A549 treated with CpdA at 1 μM for 4 hours (cell line): Measurements from ENCODE around the gene CC2D2B. TPM values are rescaled to one million over a fixed set of nuclear protein-coding genes. Genes with fewer than 3 reads are reported as not detected.

Experiments
- total RNA-seq: library from RNA; stranded (reverse); fragments of 200-300 nt; extraction: Qiagen RNA extraction; gene quantifications from 5 replicates; pipeline ENCODE4 v1.2.3, GENCODE V29; 2022; ENCODE audit warnings: low read depth

The CC2D2B gene
- 0.15 TPM in 1 of 5 replicates, not detected in the others for total RNA-seq

DNA sequence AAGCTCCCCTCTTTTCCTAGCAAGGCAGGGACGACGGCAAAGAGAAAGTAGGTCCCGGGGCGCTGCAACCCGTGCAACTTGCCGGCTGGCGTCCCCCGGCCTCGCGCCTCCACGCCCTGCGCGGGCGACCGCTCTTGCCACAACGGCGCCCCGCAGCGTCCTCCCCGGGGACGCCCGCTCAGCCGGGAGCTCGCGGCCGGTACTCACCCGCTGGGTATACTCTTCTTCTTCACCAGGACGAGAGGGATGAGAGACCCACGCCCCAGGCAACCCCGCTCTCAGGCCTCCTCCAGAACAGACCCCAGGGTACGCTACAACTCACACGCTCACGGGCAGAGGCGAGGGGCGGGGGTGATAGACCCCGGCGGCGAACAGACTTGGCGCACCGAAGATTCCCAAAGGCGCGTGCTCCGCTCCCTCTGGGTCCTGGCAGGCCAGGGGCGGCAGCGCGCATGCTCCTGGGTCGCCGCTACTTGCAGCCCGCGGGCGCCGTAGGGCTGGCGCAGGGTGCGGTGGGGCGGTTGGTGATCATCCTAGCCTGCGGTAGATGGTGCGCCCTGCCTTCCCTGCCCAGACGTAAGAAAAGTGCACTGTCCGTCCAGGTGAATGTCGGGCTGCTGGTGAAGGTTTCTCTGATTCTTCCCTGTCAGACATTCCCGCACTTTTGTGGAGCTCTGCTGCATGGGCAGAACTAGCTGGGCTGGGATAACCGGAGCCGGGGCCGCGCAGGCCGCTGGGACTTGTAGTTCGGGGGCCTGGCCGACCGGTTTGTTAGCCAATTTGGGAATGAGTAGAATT, at the start of gene CC2D2B:
CC2D2B (plus strand) TSS at position 520 of the 798 bp plus-strand sequence. CDS start 3,349 bp downstream, outside the sequence.

GRCh38 chr10:96043033-96043892, 135.5 kb downstream of the CC2D2B start, which contains the start of gene CCNJ:
Gene CCNJ, plus strand, starts transcription at chr10:96043583. Its CDS starts 811 bp downstream, at chr10:96044394.

Other genes with a start within 250 kb of the CC2D2B start
- 39.5 to 49.4 TPM (median 44.2 TPM) in 5 replicates for gene TCTN3, start 214.0 kb upstream of the CC2D2B start, total RNA-seq
- 0.02 to 0.10 TPM in 2 of 5 replicates, not detected in the others for gene ENTPD1, start 151.8 kb upstream of the CC2D2B start, total RNA-seq
- 5.6 to 7.9 TPM (median 6.1 TPM) in 5 replicates for gene CCNJ, start 135.6 kb downstream of the CC2D2B start, total RNA-seq
- gene ZNF518A, start 222.3 kb downstream of the CC2D2B start, total RNA-seq, result 6.4 to 7.5 TPM (median 7.0 TPM) in 5 replicates